HG02943 (cell line): ENCODE data around the gene GATAD2B.
"Not testable (repeated sequence)": the region's sequence is repeated elsewhere in the genome, so short reads cannot be mapped to it uniquely, and the experiment has no call there.

Experiments used
- ATAC-seq: cut with Tn5 transposase; IDR thresholded peaks from one replicate; pipeline ENCODE4 v1.9.1; 2021; ENCODE audit warnings: mild to moderate bottlenecking, low read depth, moderate library complexity; ENCODE audit not compliant: unreplicated experiment

GATAD2B gene

DNA sequence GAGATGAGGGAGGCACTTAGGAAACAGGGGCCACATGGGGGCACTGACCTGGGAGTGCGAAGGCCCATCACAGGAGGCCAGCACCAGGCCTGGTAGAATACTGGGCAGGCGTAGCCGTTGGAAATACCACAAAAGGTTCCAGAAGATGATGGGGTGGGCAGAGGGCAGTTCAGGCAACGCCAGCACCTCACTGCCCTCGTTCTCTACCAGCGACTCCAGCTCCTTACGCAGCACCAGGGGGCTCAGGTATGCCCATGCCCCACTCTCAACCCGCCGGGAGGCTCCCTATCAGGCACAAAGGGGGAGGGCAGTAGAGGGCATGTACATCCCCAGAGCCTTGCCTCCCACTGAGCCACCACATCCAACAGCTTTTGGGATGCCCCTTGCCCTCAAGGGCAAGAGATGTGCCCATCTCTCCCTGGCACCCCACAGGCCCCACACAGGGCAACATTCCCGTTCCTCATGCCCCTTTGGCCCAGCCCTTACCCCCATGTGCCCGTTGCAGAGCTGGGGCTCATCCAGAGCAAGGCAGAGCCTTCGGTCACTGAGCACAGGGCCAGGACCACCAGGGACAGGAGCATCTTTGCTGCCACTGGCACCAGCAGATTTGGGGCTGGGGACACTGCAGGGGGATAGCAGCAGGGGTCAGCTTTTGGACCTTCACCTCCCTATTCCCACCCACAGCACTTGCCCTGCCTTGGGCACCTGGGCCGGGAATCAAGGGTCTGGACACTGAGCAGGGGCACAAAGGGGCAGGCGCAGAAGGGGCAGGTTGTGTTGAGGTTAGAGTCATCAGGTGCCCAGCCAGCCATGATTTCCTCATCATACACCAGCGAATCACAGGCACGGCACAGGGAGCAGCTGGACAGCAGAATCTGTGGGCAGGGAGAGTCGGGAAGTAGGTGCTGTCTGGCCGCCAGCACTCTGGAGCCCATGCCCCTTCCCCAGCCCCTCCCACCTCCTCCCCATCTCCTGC, 9.7 kb upstream of the GATAD2B start:
- no peak for ATAC-seq

DNA sequence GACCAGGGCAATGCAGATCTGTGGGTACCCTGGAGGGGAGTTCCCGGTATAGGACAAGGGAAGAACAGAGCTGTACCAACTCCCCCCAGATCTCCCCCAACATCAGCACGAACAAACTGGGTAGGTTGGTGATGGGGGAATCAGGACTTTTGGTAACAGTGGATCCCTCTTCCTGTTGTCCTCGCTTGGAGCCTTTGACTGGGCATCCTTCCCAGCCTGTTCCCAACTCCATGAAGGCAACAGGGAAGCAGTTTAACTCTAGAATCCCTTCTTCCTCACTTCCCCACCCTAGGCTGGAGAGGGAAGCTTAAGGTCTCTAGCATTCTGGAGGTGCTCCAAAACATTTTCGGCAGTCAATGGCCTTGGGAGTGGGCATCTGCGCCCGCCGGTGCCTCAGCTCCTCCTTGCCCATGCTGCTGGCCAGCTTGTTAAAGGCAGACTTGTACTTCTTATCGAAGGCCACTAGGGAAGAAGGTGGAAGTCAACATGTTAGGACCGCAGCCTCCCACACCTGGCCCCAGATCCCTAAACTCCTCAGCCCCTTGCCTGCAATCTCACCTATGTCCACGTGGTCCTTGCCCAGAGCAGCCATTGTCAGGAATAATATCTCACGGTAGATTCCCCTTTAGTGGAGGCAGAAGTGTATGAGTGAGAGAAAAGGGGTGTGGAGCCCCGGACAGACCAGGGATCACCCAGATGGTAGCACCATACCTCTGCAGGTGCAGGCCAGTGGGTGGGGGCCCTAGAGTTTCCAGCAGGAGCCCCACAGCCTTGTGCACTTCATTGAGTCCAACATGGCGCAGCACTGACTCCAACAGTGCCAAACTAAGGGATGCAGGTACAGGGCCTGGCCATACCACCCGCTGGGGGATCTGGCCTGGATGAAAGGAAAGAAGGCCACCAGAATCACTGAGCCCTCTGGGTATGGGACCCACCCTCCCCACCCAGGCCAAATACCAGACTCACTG, 7.5 kb upstream of the GATAD2B start:
- no peak for ATAC-seq

DNA sequence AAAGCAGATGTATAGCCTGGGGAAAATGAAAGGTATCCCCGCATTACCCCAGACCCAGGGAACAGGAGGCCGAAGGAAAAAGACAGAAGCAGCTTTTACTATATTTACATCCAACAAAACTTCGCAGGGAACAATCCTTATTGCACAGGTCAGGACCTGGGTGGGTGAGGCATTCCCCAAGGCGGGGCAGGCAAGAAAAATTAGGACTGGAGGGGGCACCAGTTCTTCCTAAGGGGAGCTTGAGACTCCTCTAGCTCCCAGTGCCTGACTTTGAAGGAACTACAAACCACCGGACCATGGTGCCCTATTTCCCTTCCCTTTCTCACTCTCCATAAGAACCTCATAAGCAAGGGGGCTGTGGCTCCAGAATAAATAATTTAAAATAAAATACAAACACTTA, 6.7 kb upstream of the GATAD2B start:
- ATAC-seq: no peak

DNA sequence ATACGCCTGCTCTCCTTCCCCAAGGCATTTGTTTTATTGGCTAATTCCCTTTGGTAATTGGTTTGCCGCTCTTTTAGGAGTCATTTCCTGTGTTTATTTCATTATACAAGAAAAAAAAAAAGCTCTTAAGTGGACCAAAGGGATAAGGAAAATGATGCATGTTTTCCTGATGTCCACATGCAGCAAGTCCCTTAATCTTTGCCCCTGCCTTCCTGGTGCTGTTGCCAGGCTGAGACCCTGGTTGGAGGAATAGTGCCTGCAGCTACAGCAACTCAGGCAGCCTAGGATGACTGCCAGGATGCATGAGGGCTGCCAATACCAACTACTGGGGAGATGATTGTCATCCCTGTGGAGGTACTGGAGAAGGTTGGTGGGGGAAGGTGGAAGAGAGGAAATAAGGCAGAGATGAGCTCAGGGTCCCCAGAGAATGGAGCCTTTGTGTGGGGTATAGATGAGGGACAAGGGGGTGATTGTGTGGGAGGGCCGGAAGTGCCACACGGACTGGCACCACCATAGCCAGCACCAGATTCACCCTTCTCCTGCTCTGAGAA, 6.1 kb upstream of the GATAD2B start:
- no peak for ATAC-seq

DNA sequence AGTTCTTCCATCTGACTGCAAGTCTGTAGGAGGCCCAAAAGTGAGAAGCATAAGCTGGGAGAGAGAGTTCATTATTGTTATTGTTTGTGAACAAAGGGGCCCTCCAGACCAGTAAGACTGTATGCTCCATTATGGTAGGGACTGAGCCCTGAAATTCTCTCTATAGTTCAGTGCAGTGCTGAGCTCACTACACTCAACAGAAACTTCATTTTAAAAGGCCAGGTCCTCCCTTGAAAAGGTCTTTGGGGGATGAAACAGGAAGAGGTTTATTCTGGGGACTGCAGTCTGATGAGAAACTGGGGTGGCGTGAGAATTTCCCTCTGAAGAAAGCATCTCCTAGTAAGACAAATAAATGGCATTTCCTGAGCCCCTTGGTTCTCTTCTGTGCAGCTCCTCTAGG, 5.5 kb upstream of the GATAD2B start:
- ATAC-seq: no peak

DNA sequence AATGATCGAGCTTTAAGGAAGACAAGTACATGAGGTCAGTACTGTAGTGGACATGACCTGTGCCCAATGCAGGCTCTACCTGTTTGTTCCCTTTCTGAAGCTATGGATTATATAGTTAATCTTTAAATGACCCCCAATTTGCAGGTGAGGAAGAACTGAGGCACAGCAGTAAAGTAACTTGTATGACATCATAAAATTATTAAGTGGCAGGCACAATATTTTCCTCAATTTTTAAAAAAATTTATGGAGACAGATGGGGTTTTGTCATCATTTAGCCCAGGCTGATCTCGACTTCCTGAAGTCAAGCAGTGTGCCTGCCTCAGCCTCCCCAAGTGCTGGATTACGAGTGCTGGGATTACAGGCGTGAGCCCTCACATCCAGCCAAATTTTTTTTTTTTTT, 3.6 kb upstream of the GATAD2B start:
- no peak for ATAC-seq

DNA sequence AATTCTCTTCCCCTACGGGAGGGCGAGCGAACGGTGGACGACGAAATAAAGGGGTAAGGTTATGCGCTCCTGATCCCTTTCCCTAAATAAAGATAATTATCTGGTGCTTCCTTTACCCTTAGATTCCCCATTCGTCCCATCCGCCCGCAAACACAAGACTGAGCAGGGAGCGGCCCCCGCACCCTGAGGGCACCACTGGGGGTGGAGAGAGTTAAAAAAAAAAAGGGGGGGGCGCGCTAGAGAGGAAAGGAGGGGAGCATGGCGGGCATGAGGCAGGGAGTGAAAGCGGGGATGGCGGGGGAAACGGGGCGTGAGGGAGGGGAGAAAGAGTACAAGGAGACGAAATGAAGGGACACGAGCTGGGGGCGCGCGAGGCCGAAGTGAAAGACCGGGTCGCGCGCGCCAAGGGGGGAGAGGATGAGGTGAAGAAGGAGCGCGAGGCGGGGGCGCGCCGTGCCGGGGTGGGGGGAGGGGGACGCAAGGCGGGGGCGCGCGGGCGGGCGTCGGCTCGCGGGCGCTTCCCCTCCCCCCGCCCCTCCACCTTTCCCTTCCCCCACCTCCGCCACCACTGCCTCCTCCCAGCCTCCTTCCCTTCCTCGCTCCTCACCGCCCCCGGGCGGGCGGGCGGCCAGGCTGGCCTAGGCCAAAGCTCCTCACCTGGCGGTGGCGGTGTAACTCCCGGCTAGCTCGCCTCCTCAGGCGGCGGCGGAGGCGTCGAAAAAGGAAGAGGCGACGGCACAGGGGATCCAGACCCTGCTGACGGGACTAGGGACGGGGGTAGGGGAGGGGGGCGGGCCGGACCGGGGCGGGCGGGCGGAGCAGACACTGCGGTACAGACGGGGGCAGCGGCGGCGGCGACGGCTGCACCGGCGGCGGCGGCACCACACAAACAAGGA, 448 bp downstream of the GATAD2B start:
- peak; percentile 6 for ATAC-seq

DNA sequence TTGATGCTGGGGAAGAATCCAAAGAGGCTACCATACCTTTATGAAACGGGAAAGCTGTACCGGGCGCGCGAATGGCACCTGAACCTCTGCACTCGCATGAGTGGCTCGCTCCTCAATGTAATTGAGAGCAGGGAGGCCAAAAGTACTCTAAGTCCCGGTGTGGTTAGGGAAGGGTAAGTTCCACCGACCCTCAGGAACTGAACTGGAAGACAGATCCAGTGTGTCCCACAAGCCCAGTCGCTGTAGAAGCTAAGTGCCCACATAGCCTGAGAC, 1.0 kb downstream of the GATAD2B start:
- ATAC-seq: no peak

DNA sequence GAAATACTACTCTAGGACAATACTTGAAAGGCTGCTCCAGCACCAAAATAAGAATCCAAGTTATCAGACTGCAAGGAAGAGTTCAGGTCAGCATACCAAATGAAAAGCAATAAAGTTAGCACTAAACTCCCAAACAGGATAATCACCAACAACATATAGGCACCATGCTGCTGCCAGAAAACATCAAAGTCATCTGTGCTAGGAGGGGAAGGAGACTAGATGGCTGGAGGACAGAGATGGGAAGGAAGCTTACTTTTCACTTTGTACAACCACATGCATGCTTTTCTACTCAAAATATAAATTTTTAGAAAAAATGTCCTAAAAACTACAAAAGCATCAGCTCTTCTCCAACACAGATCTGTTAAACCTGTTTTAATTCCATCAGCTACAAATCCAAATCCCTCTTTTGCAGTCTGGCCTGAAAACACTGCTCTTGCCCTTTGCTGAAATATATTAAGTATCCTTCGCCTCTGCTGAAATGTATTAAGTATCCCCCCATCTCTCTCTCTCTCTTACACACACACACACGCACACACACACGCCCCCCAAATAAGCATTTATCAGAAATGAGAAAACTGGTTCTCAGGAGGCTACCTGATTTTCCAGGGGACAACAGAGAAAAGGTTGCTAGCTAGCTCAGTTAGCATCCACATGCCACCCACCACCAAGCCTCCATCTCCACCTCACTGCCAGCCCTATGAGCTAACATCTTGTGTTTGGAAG, 1.5 kb downstream of the GATAD2B start:
- no peak for ATAC-seq

DNA sequence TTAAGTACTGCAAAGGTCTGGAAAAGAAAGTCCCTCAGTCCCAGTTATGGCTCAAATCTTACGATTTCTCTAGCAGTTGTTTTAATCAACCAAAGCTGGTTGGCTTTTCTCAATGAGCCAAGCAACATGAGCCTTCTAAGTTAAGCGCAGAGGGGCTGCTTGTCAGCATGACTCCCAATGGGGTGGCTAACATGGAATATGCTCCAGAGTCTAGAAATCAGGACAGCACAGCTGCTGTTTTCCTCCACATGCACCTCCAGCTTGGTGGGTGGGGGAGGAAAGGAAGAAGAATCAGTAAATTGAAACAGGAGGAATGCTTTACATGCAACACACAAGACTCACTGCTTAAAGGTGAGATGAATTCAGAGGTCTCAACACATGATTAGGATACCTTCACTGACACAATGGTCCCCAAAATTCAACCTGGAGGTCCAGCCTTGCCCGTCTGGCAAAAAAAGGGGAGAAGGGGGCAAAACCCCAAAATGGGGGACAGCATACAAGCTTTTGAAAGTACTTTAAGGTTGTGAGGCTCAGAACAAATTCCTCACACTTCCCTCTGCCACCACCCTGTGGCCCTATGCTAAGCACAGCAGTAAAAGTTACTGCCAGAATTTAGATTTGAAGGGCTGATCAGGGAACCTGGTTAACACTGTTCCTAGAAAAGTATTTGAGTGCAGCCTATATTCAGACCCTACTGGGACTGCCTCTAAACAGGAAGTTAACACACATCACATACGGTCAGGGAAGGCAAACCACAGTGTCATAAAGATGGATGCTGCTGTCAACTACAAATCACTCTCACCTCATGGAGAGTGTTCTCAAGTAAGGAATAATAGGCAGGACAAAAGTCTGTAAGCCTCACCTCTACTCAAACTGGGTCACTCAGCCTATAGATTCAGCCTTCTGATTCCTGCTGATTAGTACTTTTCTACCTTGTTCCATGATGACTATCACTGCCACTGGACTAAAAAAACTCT, 2.6 kb downstream of the GATAD2B start:
- ATAC-seq: no peak

DNA sequence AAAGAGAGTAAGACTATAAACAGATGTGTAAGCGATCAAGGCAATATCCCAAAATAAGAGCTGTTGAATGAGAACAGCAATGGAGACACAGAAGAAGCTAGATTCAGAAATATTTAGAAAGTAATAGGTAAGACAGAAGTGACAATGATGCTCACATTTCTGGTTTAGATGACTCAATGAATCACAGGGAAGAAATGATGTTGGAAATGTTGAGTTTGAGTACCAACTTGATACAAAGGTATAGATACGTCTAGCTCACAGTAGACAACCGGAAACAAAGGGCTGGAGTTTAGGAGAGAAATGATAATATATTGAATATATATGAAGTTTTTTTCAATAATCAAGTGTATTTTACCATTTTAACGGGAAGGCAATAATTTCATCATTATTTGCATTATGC, 6.5 kb downstream of the GATAD2B start:
- no peak for ATAC-seq

DNA sequence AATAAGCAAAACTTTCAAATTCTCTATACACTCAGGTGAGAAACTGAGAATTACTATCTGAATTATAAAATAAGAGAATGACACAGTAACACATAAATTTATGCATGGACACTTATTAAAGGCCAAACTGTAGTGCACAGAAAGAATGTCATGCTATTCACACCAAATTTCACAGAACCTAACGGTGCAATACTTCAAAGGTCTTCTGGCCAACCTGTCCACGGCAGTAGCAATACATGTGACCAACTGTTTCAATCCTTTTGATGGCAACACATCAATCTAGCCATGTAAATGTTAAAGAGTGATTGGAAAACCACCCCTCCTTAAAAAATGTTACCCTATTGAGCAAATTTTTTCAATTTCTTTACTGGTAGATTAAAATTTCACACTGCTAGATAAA, 10.4 kb downstream of the GATAD2B start:
- ATAC-seq: no peak

DNA sequence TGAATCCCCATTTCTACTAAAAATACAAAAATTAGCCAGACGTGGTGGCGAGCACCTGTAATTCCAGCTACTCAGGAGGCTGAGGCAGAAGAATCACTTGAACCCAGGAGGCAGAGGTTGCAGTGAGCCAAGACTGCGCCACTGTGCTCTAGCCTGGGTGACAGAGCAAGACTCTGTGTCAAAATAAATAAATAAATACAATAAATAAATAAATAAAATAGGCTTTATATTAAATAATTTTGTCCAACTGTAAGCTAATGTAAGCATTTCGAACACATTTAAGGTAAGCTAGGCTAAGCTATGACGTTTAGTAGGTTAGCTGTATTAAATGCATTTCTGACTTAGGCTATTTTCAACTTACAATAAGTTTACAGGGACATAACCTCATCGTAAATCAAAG, 12.2 kb downstream of the GATAD2B start:
- not testable (repeated sequence) for ATAC-seq

DNA sequence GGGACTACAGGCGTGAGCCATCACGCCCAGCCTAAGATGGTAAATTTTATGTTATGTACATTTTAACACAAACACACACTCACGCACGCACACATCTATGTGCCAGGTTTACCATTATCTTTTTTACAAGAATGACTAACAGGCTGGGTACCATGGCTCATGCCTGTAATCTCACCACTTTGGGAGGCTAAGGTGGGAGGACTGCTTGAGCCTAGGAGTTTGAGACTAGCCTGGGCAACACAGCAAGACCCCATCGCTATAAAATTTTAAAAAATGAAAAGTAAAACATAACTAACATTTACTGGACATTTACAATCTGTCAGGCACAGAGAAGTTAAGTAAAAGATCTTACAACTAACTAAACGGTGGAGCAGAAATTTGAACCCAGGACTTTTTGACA, 14.7 kb downstream of the GATAD2B start:
- ATAC-seq: no peak

DNA sequence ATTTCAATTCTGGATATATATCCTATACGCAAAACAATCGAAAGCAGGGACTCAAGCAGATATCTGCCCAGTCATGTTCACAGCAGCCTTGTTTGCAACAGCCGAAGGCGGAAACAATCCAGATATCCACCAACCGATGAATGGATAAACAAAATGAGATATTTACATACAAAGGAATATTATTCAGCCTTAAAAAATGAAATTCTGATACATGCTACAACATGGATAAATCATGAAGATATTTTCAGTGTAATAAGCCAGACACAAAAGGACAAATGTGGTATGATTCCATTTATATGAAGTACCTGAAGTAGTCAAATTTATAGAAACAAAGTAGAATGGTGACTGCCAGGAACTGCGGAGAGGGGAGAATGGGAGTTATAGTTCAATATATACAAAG, 15.6 kb downstream of the GATAD2B start:
- no peak for ATAC-seq

DNA sequence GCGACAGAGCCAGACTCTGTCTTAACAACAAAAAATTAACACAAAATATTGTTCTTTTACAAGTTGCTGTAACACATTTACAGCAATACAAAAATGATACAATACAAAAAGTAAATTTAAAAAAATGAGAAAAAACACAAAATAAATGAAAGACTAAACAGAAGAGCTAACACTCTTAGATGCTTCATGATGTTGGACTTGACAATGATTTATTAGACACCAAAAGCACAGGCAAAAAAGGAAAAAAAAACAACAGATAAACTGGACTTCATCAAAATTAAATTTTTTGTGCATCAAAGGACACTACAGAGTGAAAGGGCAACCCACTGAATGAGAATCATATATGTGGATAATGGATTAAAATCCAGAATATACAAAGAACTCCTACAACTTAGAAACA, 16.4 kb downstream of the GATAD2B start:
- ATAC-seq: no peak

DNA sequence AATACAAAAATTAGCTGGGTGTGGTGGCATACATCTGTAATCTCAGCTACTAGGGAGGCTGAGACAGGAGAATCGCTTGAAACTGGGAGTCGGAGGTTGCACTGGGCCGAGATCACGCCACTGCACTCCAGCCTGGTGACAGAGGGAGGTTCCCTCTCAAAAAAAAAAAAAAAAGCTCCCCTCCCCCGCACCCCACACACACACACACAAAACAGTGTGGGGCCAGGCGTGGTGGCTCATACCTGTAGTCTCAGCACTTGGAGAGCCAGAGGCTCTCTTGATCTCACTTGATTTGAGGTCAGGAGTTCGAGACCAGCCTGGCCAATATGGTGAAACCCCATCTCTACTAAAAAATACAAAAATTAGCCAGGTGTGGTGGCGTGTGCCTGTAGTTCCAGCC, 16.9 kb downstream of the GATAD2B start:
- not testable (repeated sequence) for ATAC-seq

DNA sequence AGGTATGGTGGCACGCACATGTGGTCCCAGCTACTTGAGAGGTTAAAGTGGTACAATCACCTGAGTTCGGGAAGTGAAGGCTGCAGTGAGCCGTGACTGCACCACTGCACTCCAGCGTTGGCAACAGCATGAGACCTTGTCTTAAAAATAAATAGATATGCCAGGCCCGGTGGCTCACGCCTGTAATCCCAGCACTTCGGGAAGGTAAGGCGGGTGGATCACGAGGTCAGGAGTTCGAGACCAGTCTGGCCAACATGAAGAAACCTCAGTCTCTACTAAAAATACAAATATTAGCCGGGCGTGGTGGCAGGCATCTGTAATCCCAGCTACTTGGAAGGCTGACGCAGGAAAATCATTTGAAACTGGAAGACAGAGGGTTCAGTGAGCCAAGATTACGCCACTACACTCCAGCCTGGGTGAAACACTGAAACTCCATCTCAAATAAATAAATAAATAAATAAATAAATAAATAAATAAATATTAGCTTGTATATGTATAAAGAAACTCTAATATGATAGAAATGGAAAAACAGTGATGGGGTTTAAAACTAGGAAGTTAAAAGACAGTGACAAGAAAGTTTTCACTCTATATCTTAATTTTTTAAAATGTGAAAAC, 18.8 kb downstream of the GATAD2B start:
- no peak for ATAC-seq
